K562 (cell line): ENCODE data around the gene DIPK1A. TPM values are rescaled to one million over a fixed set of nuclear protein-coding genes. Genes with fewer than 3 reads are reported as not detected.

Source experiments
- ATAC-seq: fragments of 200-7000 bp; cut with Tn5 transposase; 3 replicates; pipeline ENCODE4 v1.9.1; 2020; ENCODE audit warnings: moderate library complexity
- BruUV-seq: library from RNA; stranded (reverse); fragments of 400-500 nt; replicated peaks from 2 replicates; lab custom pipeline; 2021; lab: Mats Ljungman, UMichigan
- CTCF ChIA-PET: fragments of 300-600 bp; formaldehyde crosslinking; extraction: SDS; loops from one replicate; lab custom pipeline; 2021; ENCODE audit warnings: low intra/inter-chr PET ratio; lab: Yijun Ruan, JAX
- POLR2A ChIA-PET: fragments of 300-600, 350-650 bp; sonication (Branson Sonifier 250); formaldehyde crosslinking; extraction: SDS; loops from one replicate; lab custom pipeline; 2021; ENCODE audit warnings: antibody characterized with exemption, inconsistent platforms; lab: Yijun Ruan, JAX
- DNase-seq, 4 experiments: peaks; one replicate each; pipeline versions ENCODE4 v3.0.0 to v3.0.0-alpha.2; 2011 to 2018; ENCODE audit warnings: low spot score in 3 of 4, mixed read lengths in 3 of 4; ENCODE audit errors: extremely low read depth in 1 of 4
- FAIRE-seq: peaks from 2 replicates; lab custom pipeline; 2011; peaks lifted over from hg19 to GRCh38; lab: Jason Lieb, UNC
- H2AFZ ChIP-seq: 2 replicates; pipeline ENCODE4 v1.6.0; 2011; ENCODE audit warnings: low read depth, low read length, control low read depth, inconsistent platforms
- H3K27ac ChIP-seq: fragments of 200-600 bp; 3 replicates; pipeline ENCODE4 v1.8.0; 2011; ENCODE audit warnings: low read depth, mild to moderate bottlenecking, control low read depth, inconsistent platforms, low read length, moderate library complexity, mixed read lengths; ENCODE audit errors: extremely low read depth
- H3K27me3 ChIP-seq, 2 experiments: fragments of 300-600 bp in 1 of 2; 2 replicates in 1 of 2; 3 replicates in 1 of 2; pipeline versions ENCODE4 v1.6.0 to v1.8.0; 2011; ENCODE audit warnings: inconsistent platforms in 2 of 2, low read length in 2 of 2, mild to moderate bottlenecking in 1 of 2, mixed read lengths in 1 of 2, moderate library complexity in 1 of 2; ENCODE audit not compliant: control insufficient read depth in 2 of 2, insufficient read depth in 2 of 2
- H3K36me3 ChIP-seq: fragments of 300-600 bp; 3 replicates; pipeline ENCODE4 v1.8.0; 2011; ENCODE audit warnings: mild to moderate bottlenecking, low read length, inconsistent platforms; ENCODE audit not compliant: control insufficient read depth, insufficient read depth
- H3K4me1 ChIP-seq, 2 experiments: fragments of 200-600 bp in 1 of 2; replicated peaks in 1 of 2; 2 replicates in 1 of 2; 3 replicates in 1 of 2; pipeline versions ENCODE4 v1.5.1 to v1.8.0; 2011; ENCODE audit warnings: inconsistent platforms in 2 of 2, low read length in 2 of 2, mild to moderate bottlenecking in 1 of 2, mixed read lengths in 1 of 2, moderate library complexity in 1 of 2; ENCODE audit not compliant: control insufficient read depth in 2 of 2, insufficient read depth in 2 of 2
- H3K4me2 ChIP-seq: 2 replicates; pipeline ENCODE4 v1.6.1; 2011; ENCODE audit warnings: low read length, control low read depth, inconsistent platforms, mixed read lengths; ENCODE audit not compliant: insufficient read depth
- H3K4me3 ChIP-seq: fragments of 200-600 bp; sonication (generic), shearing (Covaris generic); 2 replicates; pipeline ENCODE4 v1.5.1; 2016; ENCODE audit warnings: control low read depth, inconsistent platforms
- H3K79me2 ChIP-seq: fragments of 200-600 bp; 3 replicates; pipeline ENCODE4 v1.8.0; 2011; ENCODE audit warnings: low read length, inconsistent platforms; ENCODE audit not compliant: control insufficient read depth, insufficient read depth
- H3K9ac ChIP-seq, 2 experiments: 2 replicates each; pipeline versions ENCODE4 v1.6.0 to v1.6.1; 2011; ENCODE audit warnings: low read depth in 2 of 2, low read length in 2 of 2, control low read depth in 1 of 2, inconsistent platforms in 1 of 2, mild to moderate bottlenecking in 1 of 2, mixed read lengths in 1 of 2; ENCODE audit not compliant: insufficient read depth in 1 of 2
- H3K9me1 ChIP-seq: one replicate; pipeline ENCODE4 v1.6.0; 2011; ENCODE audit warnings: inconsistent platforms, mild to moderate bottlenecking, low read length, moderate library complexity; ENCODE audit not compliant: control insufficient read depth, insufficient read depth
- H3K9me3 ChIP-seq: replicated peaks from 2 replicates; pipeline ENCODE4 v1.5.1; 2011; ENCODE audit warnings: low read depth, low read length, inconsistent platforms; ENCODE audit not compliant: control insufficient read depth, insufficient read depth
- H4K20me1 ChIP-seq: replicated peaks from 2 replicates; pipeline ENCODE4 v1.6.1; 2011; ENCODE audit warnings: low read length, inconsistent platforms, mixed read lengths; ENCODE audit not compliant: control insufficient read depth, insufficient read depth
- BRD4 ChIP-seq: fragments of 200-600 bp; sonication (generic); IDR thresholded peaks from 2 replicates; pipeline ENCODE4 v1.6.1; 2017; ENCODE audit warnings: inconsistent platforms
- CEBPG ChIP-seq, 3 experiments: fragments of 200-800 bp in 1 of 3; sonication (Bioruptor generic) in 1 of 3; sonication (generic) in 1 of 3; formaldehyde crosslinking in 1 of 3; IDR thresholded peaks in 2 of 3; conservative IDR thresholded peaks in 1 of 3; 2 replicates each; pipeline versions ENCODE4 v1.6.1 to v1.8.0; 2016 to 2022; ENCODE audit warnings: missing compliant biosample characterization in 2 of 3, missing genetic modification characterization in 2 of 3, mild to moderate bottlenecking in 1 of 3, missing genetic modification reagents in 1 of 3
- CTBP1 ChIP-seq: fragments of 450-650 bp; IDR thresholded peaks from 2 replicates; pipeline ENCODE4 v1.6.1; 2016; ENCODE audit warnings: borderline replicate concordance
- DEAF1 ChIP-seq: fragments of 450-650 bp; formaldehyde crosslinking; IDR thresholded peaks from 2 replicates; pipeline ENCODE4 v1.4.0; 2020; ENCODE audit warnings: mild to moderate bottlenecking, moderate library complexity
- FOXM1 ChIP-seq, 2 experiments: fragments of 450-650 bp in 1 of 2; sonication (generic) in 1 of 2; formaldehyde crosslinking in 1 of 2; IDR thresholded peaks; 2 replicates each; pipeline versions ENCODE4 v1.6.1 to v1.9.0; 2017 to 2022; ENCODE audit warnings: low read depth in 2 of 2, mild to moderate bottlenecking in 2 of 2, missing genetic modification reagents in 1 of 2, moderate library complexity in 1 of 2
- FUS ChIP-seq: fragments of 200-400 bp; formaldehyde crosslinking; optimal IDR thresholded peaks from 2 replicates; pipeline ENCODE3; 2017; ENCODE audit warnings: low read depth, low read length
- MAZ ChIP-seq, 2 experiments: fragments of 450-650 bp in 1 of 2; sonication (generic) in 1 of 2; formaldehyde crosslinking; IDR thresholded peaks in 1 of 2; conservative IDR thresholded peaks in 1 of 2; 2 replicates each; pipeline versions ENCODE4 v1.4.0 to v1.5.0; 2020; ENCODE audit warnings: mild to moderate bottlenecking in 1 of 2, missing genetic modification reagents in 1 of 2
- NR1H2 ChIP-seq: sonication (generic); formaldehyde crosslinking; IDR thresholded peaks from 2 replicates; pipeline ENCODE4 v1.4.0; 2020; ENCODE audit warnings: mild to moderate bottlenecking, missing genetic modification reagents
- PHB ChIP-seq: fragments of 250-450 bp; sonication (Bioruptor Pico); IDR thresholded peaks from 2 replicates; pipeline ENCODE4 v1.5.0; 2021
- POLR2AphosphoS5 ChIP-seq: IDR thresholded peaks from 2 replicates; pipeline ENCODE4 v1.6.1; 2011; ENCODE audit warnings: mild to moderate bottlenecking, low read depth, low read length, moderate library complexity; ENCODE audit not compliant: control insufficient read depth, insufficient read depth
- ZBTB1 ChIP-seq: sonication (generic); formaldehyde crosslinking; IDR thresholded peaks from 2 replicates; pipeline ENCODE4 v1.8.1; 2023; ENCODE audit warnings: missing genetic modification reagents, low read depth, mild to moderate bottlenecking, borderline replicate concordance
- ZBTB49 ChIP-seq: sonication (generic); formaldehyde crosslinking; IDR thresholded peaks from 2 replicates; pipeline ENCODE4 v1.8.0; 2022; ENCODE audit warnings: missing genetic modification reagents, mild to moderate bottlenecking, borderline replicate concordance
- ZNF408 ChIP-seq: fragments of 250-450 bp; sonication (Bioruptor Pico); IDR thresholded peaks from 2 replicates; pipeline ENCODE4 v1.4.0; 2020; ENCODE audit warnings: low read depth, mild to moderate bottlenecking, moderate library complexity
- ZNF655 ChIP-seq: fragments of 250-450 bp; sonication (Bioruptor Pico); IDR thresholded peaks from 2 replicates; pipeline ENCODE4 v1.5.0; 2021
- ZNF707 ChIP-seq: fragments of 250-450 bp; sonication (Bioruptor Pico); conservative IDR thresholded peaks from 2 replicates; pipeline ENCODE4 v1.8.0; 2022; ENCODE audit warnings: inconsistent platforms, mild to moderate bottlenecking, moderate library complexity
- WGBS: fragments of 100-300 bp; shearing (Covaris generic); methylation state at CpG from one replicate; pipeline ENCODE4 v1.1.6; 2016; ENCODE audit warnings: low coverage, mixed read lengths; ENCODE audit not compliant: insufficient coverage; ENCODE audit errors: missing lambda C conversion rate; 5-methylcytosine and 5-hydroxymethylcytosine counted together
- in situ Hi-C: fragments of 300-500 bp; cut with MboI; formaldehyde crosslinking; loops from 4 replicates; pipeline ENCODE4 v1.15.0; 2018; ENCODE audit warnings: inconsistent platforms, mixed read lengths
- intact Hi-C: fragments of 100-400 bp; cut with micrococcal nuclease; formaldehyde crosslinking; loops from 2 replicates; pipeline ENCODE4 v1.14.2; 2022
- polyA plus RNA-seq, 8 experiments: library from polyadenylated mRNA; depleted of rRNA in 4 of 8; stranded (reverse) in 5 of 8; unstranded in 3 of 8; fragments of >200 nt; fragmentation: Nextera tagmentation in 2 of 8; fragmentation: Illumina TruSeq in 1 of 8; extraction: Ambion mirVana in 2 of 8; extraction: Trizol in 1 of 8; gene quantifications; 2 replicates each; pipeline versions ENCODE4 v1.2.1 to v1.2.3, GENCODE V29; 2011 to 2014; ENCODE audit warnings: inconsistent platforms in 1 of 8, missing spikeins in 1 of 8
- total RNA-seq, 7 experiments: library from RNA; depleted of rRNA in 6 of 7; stranded (reverse); fragments of >200 nt in 6 of 7; fragmentation: Illumina TruSeq in 2 of 7; extraction: Trizol in 2 of 7; gene quantifications; 2 replicates each; pipeline versions ENCODE4 v1.2.1 to v1.2.3, GENCODE V29; 2011 to 2021; ENCODE audit warnings: low replicate concordance in 1 of 7

DIPK1A gene
- total and polyA plus RNA-seq, 9 of the 15 experiments (the other 6 are each of a cell fraction or from before 2014, with no cell fraction given) = 0.54 to 2.5 (median 1.3) TPM

GRCh38 chr1:92994105-92994712, 32.9 kb upstream of the DIPK1A start:
- in situ Hi-C loops = loop anchor here (5.0 kb wide), 1 partner anchor 142 kb away; no protein-coding TSS in a partner anchor
- H3K36me3 ChIP-seq = no peaks in the 10 kb centered on the region
- H4K20me1 ChIP-seq = no peaks in the 10 kb centered on the region
- FAIRE-seq = peak; percentile 95
- ATAC-seq = peak; percentile 82
- H3K9me3 ChIP-seq = no peaks in the 10 kb centered on the region
- intact Hi-C loops = loop anchor here (1.0 to 5.0 kb wide), 6 partner anchors 26 to 135 kb away; partner anchors contain the start of gene DIPK1A
- H3K4me1 ChIP-seq = peaks cover 0 to 34% of the 10 kb centered on the region in 2 experiments; a peak in 3 of 5 replicates
- CTCF ChIA-PET = interaction anchor here (1.1 to 7.0 kb wide), 7 partner anchors 20 to 369 kb away, joined by 3 to 125 read pairs (median 4); no protein-coding TSS in a partner anchor
- no peak overlapping the region; the same call in 1 of the 2 replicates for H2AFZ ChIP-seq
- DNase-seq = peak; percentile 68 to 91 (median 70)
- H3K79me2 ChIP-seq = no peaks in the 10 kb centered on the region
- no peak overlapping the region for H3K4me2 ChIP-seq
- BruUV-seq = no TSS peak
- H3K9ac ChIP-seq = no peak overlapping the region; a peak in 1 of 4 replicates
- 52% methylated on average over 5 of the region's 5 CpGs for WGBS
- H3K27ac ChIP-seq = no peak overlapping the region; the same call in 2 of the 3 replicates
- H3K27me3 ChIP-seq = no peaks in the 10 kb centered on the region
- no peak overlapping the region for H3K4me3 ChIP-seq
- POLR2A ChIA-PET = interaction anchor here (0.7 to 1.1 kb wide), 6 partner anchors 20 to 158 kb away, joined by 3 to 6 read pairs (median 4); no protein-coding TSS in a partner anchor
- H3K9me1 ChIP-seq = no peaks in the 10 kb centered on the region
- TF ChIP-seq ZBTB49 (CRISPR knock-in tag) = no peak
- TF ChIP-seq MAZ (CRISPR knock-in tag; conservative IDR thresholded peaks at IDR 0.05 in 1 of 2, IDR thresholded peaks at IDR 0.05 in 1 of 2) = peak in 1 of 2 experiments; percentile 28; a peak in 1 of 4 replicates
- no peak for TF ChIP-seq PHB (CRISPR knock-in tag)
- peak; percentile 96 for TF ChIP-seq DEAF1 (CRISPR knock-in tag)
- no peak for TF ChIP-seq FUS
- TF ChIP-seq ZNF408 (CRISPR knock-in tag) = no peak
- no peak for TF ChIP-seq BRD4
- TF ChIP-seq FOXM1 (IDR thresholded peaks at IDR 0.05; ENCODE audit: low read depth) = no peak
- TF ChIP-seq FOXM1 (CRISPR knock-in tag; IDR thresholded peaks at IDR 0.05; ENCODE audit: low read depth) = no peak
- TF ChIP-seq ZNF707 (CRISPR knock-in tag) = no peak
- no peak for TF ChIP-seq POLR2AphosphoS5
- no peak for TF ChIP-seq ZBTB1 (CRISPR knock-in tag)
- TF ChIP-seq CTBP1 = peak; percentile 40; the same call in 1 of the 2 replicates
- no peak for TF ChIP-seq NR1H2 (CRISPR knock-in tag)
- no peak for TF ChIP-seq CEBPG (CRISPR knock-in tag; IDR thresholded peaks at IDR 0.05)
- no peak for TF ChIP-seq CEBPG (tag; conservative IDR thresholded peaks at IDR 0.05 in 1 of 2, IDR thresholded peaks at IDR 0.05 in 1 of 2)
- TF ChIP-seq ZNF655 (CRISPR knock-in tag) = no peak
